MM.1S (cell line): ENCODE data around the gene GGT6.

Experiments
- DNase-seq: peaks from one replicate; pipeline ENCODE4 v3.0.0-alpha.2; 2015
- H2AFZ ChIP-seq: fragments of 300-600 bp; sonication (generic); 2 replicates; pipeline ENCODE4 v1.6.0; 2016; ENCODE audit warnings: antibody characterized with exemption, low read length
- H3F3A ChIP-seq: fragments of 300-600 bp; sonication (generic); 2 replicates; pipeline ENCODE4 v1.6.1; 2016; ENCODE audit warnings: mild to moderate bottlenecking, antibody characterized with exemption, low read length, moderate library complexity, mixed read lengths; ENCODE audit not compliant: insufficient read depth
- H3K27ac ChIP-seq: fragments of 300-600 bp; sonication (generic); 2 replicates; pipeline ENCODE4 v1.5.1; 2016; ENCODE audit warnings: mild to moderate bottlenecking, low read length
- H3K27me3 ChIP-seq: fragments of 300-600 bp; sonication (generic); replicated peaks from 2 replicates; pipeline ENCODE4 v1.6.0; 2016; ENCODE audit warnings: low read length; ENCODE audit not compliant: insufficient read depth
- H3K36me3 ChIP-seq: fragments of 300-600 bp; sonication (generic); replicated peaks from 2 replicates; pipeline ENCODE4 v1.6.1; 2016; ENCODE audit warnings: mild to moderate bottlenecking, low read length, mixed read lengths; ENCODE audit not compliant: insufficient read depth
- H3K4me1 ChIP-seq: fragments of 300-600 bp; sonication (generic); 2 replicates; pipeline ENCODE4 v1.6.1; 2016; ENCODE audit warnings: low read length, mixed read lengths
- H3K4me2 ChIP-seq: fragments of 300-600 bp; sonication (generic); 2 replicates; pipeline ENCODE4 v1.6.0; 2016; ENCODE audit warnings: low read depth, low read length
- H3K4me3 ChIP-seq: fragments of 300-600 bp; sonication (generic); 2 replicates; pipeline ENCODE4 v1.5.1; 2016; ENCODE audit warnings: low read length, mixed read lengths
- H3K79me2 ChIP-seq: fragments of 300-600 bp; sonication (generic); 2 replicates; pipeline ENCODE4 v1.6.1; 2016; ENCODE audit warnings: mixed run types, low read length, mixed read lengths
- H3K9ac ChIP-seq: fragments of 300-600 bp; sonication (generic); 2 replicates; pipeline ENCODE4 v1.6.1; 2016; ENCODE audit warnings: low read length, mixed read lengths
- H3K9me2 ChIP-seq: fragments of 300-600 bp; sonication (generic); replicated peaks from 2 replicates; pipeline ENCODE4 v1.6.1; 2016; ENCODE audit warnings: mild to moderate bottlenecking, low read length, mixed read lengths; ENCODE audit not compliant: insufficient read depth
- H3K9me3 ChIP-seq: fragments of 300-600 bp; sonication (generic); replicated peaks from 2 replicates; pipeline ENCODE4 v1.6.1; 2016; ENCODE audit warnings: mild to moderate bottlenecking, low read length, mixed read lengths; ENCODE audit not compliant: insufficient read depth
- H4K20me1 ChIP-seq: fragments of 300-600 bp; sonication (generic); 2 replicates; pipeline ENCODE4 v1.6.1; 2016; ENCODE audit warnings: mild to moderate bottlenecking, low read length, moderate library complexity, mixed read lengths; ENCODE audit not compliant: insufficient read depth
- CTCF ChIP-seq: fragments of 300-600 bp; sonication (generic); IDR thresholded peaks from 2 replicates; pipeline ENCODE4 v1.5.1; 2016; ENCODE audit warnings: antibody characterized with exemption, low read length, mixed read lengths
- EZH2 ChIP-seq: fragments of 300-600 bp; sonication (generic); optimal IDR thresholded peaks from 2 replicates; pipeline ENCODE3; 2017; ENCODE audit warnings: low read depth, mild to moderate bottlenecking, antibody characterized with exemption, low read length, mixed read lengths
- EZH2phosphoT487 ChIP-seq: fragments of 300-600 bp; sonication (generic); IDR thresholded peaks from 2 replicates; pipeline ENCODE4 v1.6.1; 2018; ENCODE audit warnings: antibody characterized with exemption, low read length

Gene GGT6

GRCh38 chr17:4584917-4585637, 24.7 kb upstream of the GGT6 start:
- Histone ChIP-seq H3K9me2 (no peaks in the 10 kb centered on the region), H2AFZ (no peak overlapping the region), H3K27me3 (peaks cover 88% of the 10 kb centered on the region), H3K9ac (no peak overlapping the region), H3K79me2 (no peaks in the 10 kb centered on the region), H3K9me3 (no peaks in the 10 kb centered on the region), H3K4me1 (no peaks in the 10 kb centered on the region), H3K36me3 (no peaks in the 10 kb centered on the region), H3F3A (no peaks in the 10 kb centered on the region), H4K20me1 (no peaks in the 10 kb centered on the region), H3K27ac (no peak overlapping the region), H3K4me3 (no peak overlapping the region), H3K4me2 (no peak overlapping the region)
- DNase-seq = no peak
- no peak for TF ChIP-seq EZH2phosphoT487
- TF ChIP-seq EZH2 = no peak

GRCh38 chr17:4584101-4584916, 23.9 kb upstream of the GGT6 start, which contains the start of gene SMTNL2:
SMTNL2 (plus strand) TSS chr17:4584529; CDS start chr17:4584606, 77 bp downstream.
- H3K9ac ChIP-seq = no peak within 1 kb of the TSS
- H3K4me1 ChIP-seq = no peaks in the 10 kb centered on the region
- no peaks in the 10 kb centered on the region for H3K36me3 ChIP-seq
- H3K9me2 ChIP-seq = no peaks in the 10 kb centered on the region
- H3K27ac ChIP-seq = no peak within 1 kb of the TSS
- no peak for DNase-seq
- H4K20me1 ChIP-seq = no peaks in the 10 kb centered on the region
- no peaks in the 10 kb centered on the region for H3K79me2 ChIP-seq
- H3K4me3 ChIP-seq = no peak within 1 kb of the TSS
- no peaks in the 10 kb centered on the region for H3K9me3 ChIP-seq
- H2AFZ ChIP-seq = no peak within 1 kb of the TSS
- no peak within 1 kb of the TSS for H3K4me2 ChIP-seq
- no peaks in the 10 kb centered on the region for H3F3A ChIP-seq
- TF ChIP-seq EZH2 = no peak
- H3K27me3 ChIP-seq = peaks cover 92% of the 10 kb centered on the region

- Histone ChIP-seq H3K27me3 (peaks cover 89% of the 10 kb centered on the region), H3K4me2 (no peak overlapping the region), H3K9ac (no peak overlapping the region), H3K79me2 (no peaks in the 10 kb centered on the region), H3K9me3 (no peaks in the 10 kb centered on the region), H3K4me3 (no peak overlapping the region), H4K20me1 (no peaks in the 10 kb centered on the region), H3K4me1 (no peaks in the 10 kb centered on the region), H3F3A (no peaks in the 10 kb centered on the region), H2AFZ (no peak overlapping the region), H3K27ac (no peak overlapping the region), H3K9me2 (no peaks in the 10 kb centered on the region), H3K36me3 (no peaks in the 10 kb centered on the region)
- DNase-seq = no peak
- TF ChIP-seq CTCF = no peak
Measured at GRCh38 chr17:4583782-4584100, 23.4 kb upstream of the GGT6 start.

- Histone ChIP-seq H3K9me3 (no peaks in the 10 kb centered on the region), H2AFZ (no peak overlapping the region), H3K4me2 (no peak overlapping the region), H3K4me1 (no peaks in the 10 kb centered on the region), H4K20me1 (no peaks in the 10 kb centered on the region), H3K27me3 (peaks cover 84% of the 10 kb centered on the region), H3K79me2 (no peaks in the 10 kb centered on the region), H3K36me3 (no peaks in the 10 kb centered on the region), H3K9me2 (no peaks in the 10 kb centered on the region), H3F3A (no peaks in the 10 kb centered on the region), H3K9ac (no peak overlapping the region), H3K4me3 (no peak overlapping the region), H3K27ac (no peak overlapping the region)
- DNase-seq = no peak
- TF ChIP-seq EZH2 (no peak), CTCF (no peak), EZH2phosphoT487 (no peak)
Measured at GRCh38 chr17:4583206-4583605, 22.8 kb upstream of the GGT6 start.
